OCI-LY1 (cell line): ENCODE measurements around the gene DOCK7.

Source experiments
- CTCF ChIP-seq: fragments of 200-600 bp; sonication (generic), shearing (Covaris generic); IDR thresholded peaks from 2 replicates; pipeline ENCODE4 v1.5.1; 2017; ENCODE audit warnings: mild to moderate bottlenecking, antibody characterized with exemption, low read length, moderate library complexity, mixed read lengths
- EZH2 ChIP-seq: fragments of 200-600 bp; sonication (generic), shearing (Covaris generic); IDR thresholded peaks from 2 replicates; pipeline ENCODE4 v1.8.0; 2017; ENCODE audit warnings: borderline replicate concordance, mixed run types, mild to moderate bottlenecking, antibody characterized with exemption, low read length, moderate library complexity, mixed read lengths

- no peak for TF ChIP-seq CTCF
- no peak for TF ChIP-seq EZH2
Observed at GRCh38 chr1:62637392-62638105, 50.6 kb downstream of the DOCK7 start.
